ENCODE results near the gene CACNA1F.

The CACNA1F gene

DNA sequence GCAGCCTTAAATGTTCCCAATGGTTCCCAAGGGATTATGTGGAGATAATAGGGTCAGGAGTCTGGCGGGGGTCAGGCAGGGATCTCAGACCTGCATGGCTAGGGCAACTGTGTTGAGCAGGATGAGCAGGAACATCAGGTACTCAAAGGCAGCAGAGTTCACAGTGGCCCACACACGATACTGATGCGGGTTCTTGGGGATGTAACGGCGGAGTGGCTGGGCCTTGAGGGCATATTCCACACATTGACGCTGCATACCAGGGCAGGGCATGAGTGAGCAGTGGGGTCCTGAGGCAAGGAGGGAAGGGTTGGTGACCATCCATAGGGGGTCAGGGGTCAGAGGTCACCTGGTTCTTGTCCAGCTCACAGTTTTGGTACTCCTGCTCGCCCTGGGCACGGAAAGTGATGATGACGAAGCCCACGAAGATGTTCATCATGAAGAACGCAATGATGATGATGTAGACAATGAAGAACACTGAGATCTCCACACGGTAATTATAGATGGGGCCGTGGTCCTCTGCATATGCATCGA lies 18.1 kb downstream of the CACNA1F start:
- 85% methylated on average over 14 of the region's 14 CpGs for WGBS (ENCODE audit: insufficient coverage)
- ChIA-PET CTCF (no interaction called here), POLR2A (no interaction called here)

DNA sequence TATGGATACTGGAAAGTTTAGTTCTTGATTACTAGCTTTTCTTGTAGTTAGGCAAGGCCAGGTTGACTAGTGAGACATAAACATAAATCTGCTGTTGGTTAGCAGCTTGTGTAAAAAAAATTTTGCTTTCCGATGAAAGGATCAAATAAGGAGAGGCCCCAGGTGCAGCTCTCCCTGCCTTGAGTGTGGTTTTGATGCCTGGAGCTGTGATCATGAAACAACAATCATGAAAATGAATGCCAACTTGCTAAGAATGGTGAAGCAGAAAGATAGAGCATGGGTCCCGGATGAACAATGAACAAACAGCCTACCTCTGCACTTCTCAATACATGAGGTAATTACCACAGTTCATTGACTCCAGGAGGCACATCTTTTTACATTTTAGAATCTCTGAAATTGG lies 18.7 kb downstream of the CACNA1F start:
- Histone ChIP-seq H3K4me1 (ENCODE audit: control extremely low read depth in 1 of 4, control insufficient read depth in 4 of 4, insufficient read depth in 4 of 4, low read length in 3 of 4) (peaks cover 0 to 1% (median 0%) of the 10 kb centered on the region in 4 experiments), H3K27me3 (replicated peaks in 2 of 5; ENCODE audit: control insufficient read depth in 4 of 5, insufficient read depth in 5 of 5, low read length in 4 of 5) (no peaks in the 10 kb centered on the region), H3K27ac (ENCODE audit: insufficient read depth in 1 of 2, low read depth in 1 of 2, low read length in 2 of 2, poor library complexity in 1 of 2, severe bottlenecking in 2 of 2) (no peak overlapping the region), H3K4me3 (ENCODE audit: control insufficient read depth in 1 of 7, extremely low read depth in 1 of 7, insufficient read depth in 4 of 7, low read depth in 2 of 7, low read length in 6 of 7) (no peak overlapping the region), H3K36me3 (ENCODE audit: control insufficient read depth in 4 of 4, insufficient read depth in 4 of 4, low read length in 3 of 4) (no peaks in the 10 kb centered on the region), H3K9me3 (ENCODE audit: control extremely low read depth in 1 of 5, control insufficient read depth in 4 of 5, insufficient read depth in 2 of 5, low read depth in 1 of 5, low read length in 4 of 5) (no peaks in the 10 kb centered on the region)
- WGBS (ENCODE audit: insufficient coverage) = 93% methylated on average over 2 of the region's 2 CpGs
- no peak for DNase-seq
- POLR2A ChIA-PET = no interaction called here
- CTCF ChIA-PET = no interaction called here

More for the DNA sequence above, 18.1 kb downstream of the CACNA1F start:
- H3K27ac ChIP-seq (ENCODE audit: insufficient read depth in 1 of 2, low read depth in 1 of 2, low read length in 2 of 2, poor library complexity in 1 of 2, severe bottlenecking in 2 of 2) = no peak overlapping the region
- H3K4me3 ChIP-seq (ENCODE audit: control insufficient read depth in 1 of 7, extremely low read depth in 1 of 7, insufficient read depth in 4 of 7, low read depth in 2 of 7, low read length in 6 of 7) = no peak overlapping the region
- H3K27me3 ChIP-seq (replicated peaks in 2 of 5; ENCODE audit: control insufficient read depth in 4 of 5, insufficient read depth in 5 of 5, low read length in 4 of 5) = no peaks in the 10 kb centered on the region
- no peaks in the 10 kb centered on the region for H3K9me3 ChIP-seq (ENCODE audit: control extremely low read depth in 1 of 5, control insufficient read depth in 4 of 5, insufficient read depth in 2 of 5, low read depth in 1 of 5, low read length in 4 of 5)
- no peak for DNase-seq
- no peaks in the 10 kb centered on the region for H3K4me1 ChIP-seq (ENCODE audit: control extremely low read depth in 1 of 4, control insufficient read depth in 4 of 4, insufficient read depth in 4 of 4, low read length in 3 of 4)
- no peaks in the 10 kb centered on the region for H3K36me3 ChIP-seq (ENCODE audit: control insufficient read depth in 4 of 4, insufficient read depth in 4 of 4, low read length in 3 of 4)

DNA sequence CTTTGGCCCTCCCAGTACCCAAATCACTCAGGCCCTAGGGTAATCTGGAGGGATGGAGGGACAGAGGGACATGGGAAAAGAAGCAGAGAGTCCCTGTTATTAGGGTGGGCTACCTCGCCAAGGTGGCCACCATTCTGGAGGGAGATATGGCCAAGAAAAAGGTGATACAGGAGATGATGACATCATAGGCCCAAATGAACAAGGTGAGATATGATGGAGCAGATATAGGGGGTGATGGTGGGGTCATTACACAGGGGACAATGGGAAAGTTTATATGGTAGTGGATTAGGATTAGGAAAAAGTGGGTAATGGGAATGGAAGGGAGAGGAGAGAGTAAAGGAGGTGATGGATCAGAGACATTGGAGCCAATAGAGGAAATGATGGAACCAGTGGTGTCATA lies 20.3 kb downstream of the CACNA1F start:
- ChIA-PET CTCF (no interaction called here), POLR2A (no interaction called here)
- Histone ChIP-seq H3K4me1 (ENCODE audit: control extremely low read depth in 1 of 4, control insufficient read depth in 4 of 4, insufficient read depth in 4 of 4, low read length in 3 of 4) (peaks cover 0 to 3% (median 1%) of the 10 kb centered on the region in 4 experiments), H3K4me3 (ENCODE audit: control insufficient read depth in 1 of 7, extremely low read depth in 1 of 7, insufficient read depth in 4 of 7, low read depth in 2 of 7, low read length in 6 of 7) (no peak overlapping the region), H3K27me3 (replicated peaks in 2 of 5; ENCODE audit: control insufficient read depth in 4 of 5, insufficient read depth in 5 of 5, low read length in 4 of 5) (no peaks in the 10 kb centered on the region), H3K36me3 (ENCODE audit: control insufficient read depth in 4 of 4, insufficient read depth in 4 of 4, low read length in 3 of 4) (no peaks in the 10 kb centered on the region), H3K27ac (ENCODE audit: insufficient read depth in 1 of 2, low read depth in 1 of 2, low read length in 2 of 2, poor library complexity in 1 of 2, severe bottlenecking in 2 of 2) (no peak overlapping the region), H3K9me3 (ENCODE audit: control extremely low read depth in 1 of 5, control insufficient read depth in 4 of 5, insufficient read depth in 2 of 5, low read depth in 1 of 5, low read length in 4 of 5) (no peaks in the 10 kb centered on the region)
- WGBS (ENCODE audit: insufficient coverage) = 50% methylated on average over 1 of the region's 1 CpG
- no peak for DNase-seq

DNA sequence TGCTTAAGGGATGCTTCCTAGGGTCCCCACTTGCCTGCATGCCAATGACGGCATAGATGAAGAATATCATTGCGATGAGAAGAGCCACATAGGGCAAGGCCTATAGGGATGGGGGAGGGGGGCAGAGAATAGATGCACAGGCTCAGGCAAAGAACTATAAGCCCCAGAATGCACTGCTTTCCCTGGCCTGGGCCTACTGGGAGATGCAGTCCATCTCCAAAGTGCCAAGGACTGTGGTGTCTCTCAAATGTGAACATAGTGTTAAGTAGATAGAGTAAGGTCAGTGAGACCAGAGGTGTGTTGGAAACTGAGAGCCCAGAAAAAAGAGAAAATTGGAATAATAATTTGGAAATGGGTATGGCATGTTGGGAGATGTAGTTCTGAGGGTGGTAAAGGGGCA lies 20.9 kb downstream of the CACNA1F start:
- POLR2A ChIA-PET = no interaction called here

DNA sequence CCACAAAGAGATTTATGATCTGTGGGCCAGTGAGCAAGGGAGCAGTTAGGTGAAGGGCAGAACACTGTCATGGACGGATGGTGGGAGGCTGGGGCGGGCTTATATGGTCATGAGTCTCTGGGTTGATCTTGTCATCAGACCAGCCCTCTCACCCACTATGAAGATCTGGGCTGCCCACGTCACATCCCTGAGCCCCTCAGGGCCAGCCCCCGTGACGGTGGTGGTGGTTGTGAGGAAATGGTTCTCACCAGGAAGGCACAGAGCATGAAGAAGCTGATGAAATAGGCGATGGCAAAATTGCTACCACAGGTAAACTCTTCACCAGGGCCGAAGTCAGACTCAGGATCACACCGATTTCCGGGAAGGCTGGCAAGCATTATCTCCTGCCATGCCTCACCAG lies 22.1 kb downstream of the CACNA1F start:
- 91% methylated on average over 4 of the region's 9 CpGs for WGBS (ENCODE audit: insufficient coverage)
- POLR2A ChIA-PET = no interaction called here
- no peak overlapping the region for H3K27ac ChIP-seq (ENCODE audit: insufficient read depth in 1 of 2, low read depth in 1 of 2, low read length in 2 of 2, poor library complexity in 1 of 2, severe bottlenecking in 2 of 2)
- CTCF ChIA-PET = no interaction called here
- H3K9me3 ChIP-seq (ENCODE audit: control extremely low read depth in 1 of 5, control insufficient read depth in 4 of 5, insufficient read depth in 2 of 5, low read depth in 1 of 5, low read length in 4 of 5) = no peaks in the 10 kb centered on the region
- no peaks in the 10 kb centered on the region for H3K27me3 ChIP-seq (replicated peaks in 2 of 5; ENCODE audit: control insufficient read depth in 4 of 5, insufficient read depth in 5 of 5, low read length in 4 of 5)
- H3K4me3 ChIP-seq (ENCODE audit: control insufficient read depth in 1 of 7, extremely low read depth in 1 of 7, insufficient read depth in 4 of 7, low read depth in 2 of 7, low read length in 6 of 7) = no peak overlapping the region
- H3K36me3 ChIP-seq (ENCODE audit: control insufficient read depth in 4 of 4, insufficient read depth in 4 of 4, low read length in 3 of 4) = no peaks in the 10 kb centered on the region
- DNase-seq = no peak
- H3K4me1 ChIP-seq (ENCODE audit: control extremely low read depth in 1 of 4, control insufficient read depth in 4 of 4, insufficient read depth in 4 of 4, low read length in 3 of 4) = peaks cover 0 to 3% (median 1%) of the 10 kb centered on the region in 4 experiments

More for the DNA sequence above, 20.9 kb downstream of the CACNA1F start:
- H3K4me1 ChIP-seq (ENCODE audit: control extremely low read depth in 1 of 4, control insufficient read depth in 4 of 4, insufficient read depth in 4 of 4, low read length in 3 of 4) = peaks cover 0 to 3% (median 1%) of the 10 kb centered on the region in 4 experiments
- H3K27ac ChIP-seq (ENCODE audit: insufficient read depth in 1 of 2, low read depth in 1 of 2, low read length in 2 of 2, poor library complexity in 1 of 2, severe bottlenecking in 2 of 2) = no peak overlapping the region
- no peaks in the 10 kb centered on the region for H3K36me3 ChIP-seq (ENCODE audit: control insufficient read depth in 4 of 4, insufficient read depth in 4 of 4, low read length in 3 of 4)
- no peaks in the 10 kb centered on the region for H3K9me3 ChIP-seq (ENCODE audit: control extremely low read depth in 1 of 5, control insufficient read depth in 4 of 5, insufficient read depth in 2 of 5, low read depth in 1 of 5, low read length in 4 of 5)
- H3K4me3 ChIP-seq (ENCODE audit: control insufficient read depth in 1 of 7, extremely low read depth in 1 of 7, insufficient read depth in 4 of 7, low read depth in 2 of 7, low read length in 6 of 7) = no peak overlapping the region
- CTCF ChIA-PET = no interaction called here
- 83% methylated on average over 2 of the region's 2 CpGs for WGBS (ENCODE audit: insufficient coverage)
- no peak for DNase-seq
- H3K27me3 ChIP-seq (replicated peaks in 2 of 5; ENCODE audit: control insufficient read depth in 4 of 5, insufficient read depth in 5 of 5, low read length in 4 of 5) = no peaks in the 10 kb centered on the region

DNA sequence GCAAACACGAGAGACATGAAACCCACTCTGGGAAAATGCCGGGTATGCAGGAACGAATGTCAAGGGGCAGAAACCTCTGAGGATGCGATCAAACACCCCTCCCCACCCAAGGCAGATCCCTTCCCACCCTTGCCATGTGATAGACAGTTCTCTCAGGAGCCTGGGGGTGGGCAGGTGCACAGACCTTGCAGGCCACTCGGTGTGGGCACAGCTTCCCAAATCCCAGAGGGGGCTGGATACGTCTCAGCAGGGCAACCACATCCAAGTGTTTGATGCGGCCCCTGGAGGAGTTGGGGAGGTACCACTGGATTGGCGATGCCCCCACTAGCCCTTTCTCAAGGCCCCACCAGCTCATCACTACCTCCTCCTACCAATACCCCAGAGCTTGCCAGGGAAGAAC lies 22.7 kb downstream of the CACNA1F start:
- ChIA-PET CTCF (interaction anchor here (1.4 kb wide), 1 partner anchor 20 kb away, joined by 3 read pairs; no protein-coding TSS in a partner anchor), POLR2A (no interaction called here)
- no peak for DNase-seq
- WGBS (ENCODE audit: insufficient coverage) = 86% methylated on average over 4 of the region's 8 CpGs
- H3K27me3 ChIP-seq (replicated peaks in 2 of 5; ENCODE audit: control insufficient read depth in 4 of 5, insufficient read depth in 5 of 5, low read length in 4 of 5) = peaks cover 0 to 1% (median 0%) of the 10 kb centered on the region in 5 experiments
- H3K4me1 ChIP-seq (ENCODE audit: control extremely low read depth in 1 of 4, control insufficient read depth in 4 of 4, insufficient read depth in 4 of 4, low read length in 3 of 4) = peaks cover 0 to 3% (median 1%) of the 10 kb centered on the region in 4 experiments
- H3K4me3 ChIP-seq (ENCODE audit: control insufficient read depth in 1 of 7, extremely low read depth in 1 of 7, insufficient read depth in 4 of 7, low read depth in 2 of 7, low read length in 6 of 7) = no peak overlapping the region
- H3K27ac ChIP-seq (ENCODE audit: insufficient read depth in 1 of 2, low read depth in 1 of 2, low read length in 2 of 2, poor library complexity in 1 of 2, severe bottlenecking in 2 of 2) = no peak overlapping the region
- H3K9me3 ChIP-seq (ENCODE audit: control extremely low read depth in 1 of 5, control insufficient read depth in 4 of 5, insufficient read depth in 2 of 5, low read depth in 1 of 5, low read length in 4 of 5) = no peaks in the 10 kb centered on the region
- no peaks in the 10 kb centered on the region for H3K36me3 ChIP-seq (ENCODE audit: control insufficient read depth in 4 of 4, insufficient read depth in 4 of 4, low read length in 3 of 4)

DNA sequence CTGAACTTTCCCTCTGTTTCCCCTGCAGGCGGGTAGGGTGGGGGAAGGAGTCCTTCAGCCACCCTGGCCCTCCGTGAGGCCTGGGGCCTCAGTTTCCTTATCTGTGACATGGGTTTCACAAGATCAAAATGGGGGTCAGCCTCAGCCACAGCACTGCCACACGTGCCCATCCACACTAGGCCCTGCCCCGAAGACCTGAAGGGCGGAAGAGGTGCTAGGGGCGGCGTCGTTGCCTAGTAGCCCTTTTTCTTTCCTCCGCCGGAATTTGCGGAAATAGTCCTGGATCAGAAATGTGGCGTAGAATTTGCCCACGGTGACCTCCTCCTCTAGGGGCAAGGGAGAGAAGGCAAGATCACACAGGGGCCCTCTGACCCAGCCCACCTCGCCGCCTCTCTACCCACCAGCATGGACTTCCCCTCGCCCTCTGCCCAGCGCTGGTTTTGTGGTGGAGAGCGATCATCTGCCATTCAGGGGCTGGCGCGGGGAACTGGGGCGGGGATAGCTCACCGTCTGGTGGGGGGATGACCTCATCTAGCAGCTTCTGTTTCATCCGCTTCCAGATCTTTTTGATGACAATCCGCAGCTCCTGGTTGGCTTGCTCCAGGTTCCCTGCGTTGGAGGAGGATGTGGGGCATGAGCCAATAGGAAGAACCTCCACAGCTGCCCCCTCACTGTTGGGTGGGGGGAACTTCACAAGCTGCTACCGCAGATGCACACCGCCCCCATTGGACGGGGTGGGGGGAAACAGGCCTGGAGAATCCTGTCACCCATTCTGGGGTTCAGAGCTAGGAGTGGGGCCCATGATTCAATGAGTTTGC lies 23.5 kb downstream of the CACNA1F start:
- H3K4me3 ChIP-seq (ENCODE audit: control insufficient read depth in 1 of 7, extremely low read depth in 1 of 7, insufficient read depth in 4 of 7, low read depth in 2 of 7, low read length in 6 of 7) = peak overlapping the region in 3 of 7 experiments; percentile 32 to 62 (median 42)

More for the DNA sequence above, 23.5 kb downstream of the CACNA1F start:
- H3K36me3 ChIP-seq (ENCODE audit: control insufficient read depth in 4 of 4, insufficient read depth in 4 of 4, low read length in 3 of 4) = no peaks in the 10 kb centered on the region
- ChIA-PET POLR2A (no interaction called here), CTCF (interaction anchor here (1.4 to 2.2 kb wide), 2 partner anchors 17 to 20 kb away, joined by 3 to 6 read pairs; no protein-coding TSS in a partner anchor)
- no peaks in the 10 kb centered on the region for H3K9me3 ChIP-seq (ENCODE audit: control extremely low read depth in 1 of 5, control insufficient read depth in 4 of 5, insufficient read depth in 2 of 5, low read depth in 1 of 5, low read length in 4 of 5)
- peaks cover 0 to 3% (median 1%) of the 10 kb centered on the region in 4 experiments for H3K4me1 ChIP-seq (ENCODE audit: control extremely low read depth in 1 of 4, control insufficient read depth in 4 of 4, insufficient read depth in 4 of 4, low read length in 3 of 4)
- peak; percentile 43 to 77 (median 73) for DNase-seq
- H3K27me3 ChIP-seq (replicated peaks in 2 of 5; ENCODE audit: control insufficient read depth in 4 of 5, insufficient read depth in 5 of 5, low read length in 4 of 5) = peaks cover 0 to 4% (median 0%) of the 10 kb centered on the region in 5 experiments
- WGBS (ENCODE audit: insufficient coverage) = 61% methylated on average over 23 of the region's 28 CpGs
- H3K27ac ChIP-seq (ENCODE audit: insufficient read depth in 1 of 2, low read depth in 1 of 2, low read length in 2 of 2, poor library complexity in 1 of 2, severe bottlenecking in 2 of 2) = no peak overlapping the region

Data from common myeloid progenitor, CD34-positive (primary cell).